HepG2 (cell line): Measurements from ENCODE around the gene SMIM45.
A peak's percentile ranks its signal among the peaks of the same experiment; 100 is the strongest.

ENCODE experiments used
- ATAC-seq: fragments of 200-7000 bp; cut with Tn5 transposase; 3 replicates; pipeline ENCODE4 v1.9.1; 2020; ENCODE audit warnings: mild to moderate bottlenecking, moderate library complexity
- BruUV-seq: library from RNA; stranded (reverse); fragments of 400-500 nt; replicated peaks from 2 replicates; lab custom pipeline; 2021; lab: Mats Ljungman, UMichigan
- CTCF ChIA-PET: fragments of 300-600 bp; formaldehyde crosslinking; extraction: SDS; loops from one replicate; lab custom pipeline; 2021; ENCODE audit warnings: low total read pairs, inconsistent platforms, low intra/inter-chr PET ratio; lab: Yijun Ruan, JAX
- POLR2A ChIA-PET: fragments of 350-600 bp; sonication (Branson Sonifier 250); formaldehyde crosslinking; loops from one replicate; lab custom pipeline; 2020; ENCODE audit warnings: antibody characterized with exemption, inconsistent platforms; lab: Yijun Ruan, JAX
- DNase-seq: peaks from one replicate; pipeline ENCODE4 v3.0.0-alpha.2; 2015; ENCODE audit warnings: low spot score
- FAIRE-seq: peaks from 3 replicates; lab custom pipeline; 2011; peaks lifted over from hg19 to GRCh38; lab: Jason Lieb, UNC
- H2AFZ ChIP-seq: one replicate; pipeline ENCODE4 v1.6.1; 2011; ENCODE audit warnings: low read length, inconsistent platforms
- H3K27ac ChIP-seq: fragments of 300-600 bp; 3 replicates; pipeline ENCODE4 v1.8.0; 2011; ENCODE audit warnings: mixed run types, mild to moderate bottlenecking, mixed read lengths, low read length, inconsistent platforms; ENCODE audit not compliant: insufficient read depth; ENCODE audit errors: extremely low read length
- H3K27me3 ChIP-seq, 2 experiments: fragments of 200-600 bp in 1 of 2; 2 replicates in 1 of 2; 3 replicates in 1 of 2; pipeline versions ENCODE4 v1.6.0 to v1.8.0; 2011; ENCODE audit warnings: low read length in 2 of 2, mild to moderate bottlenecking in 2 of 2, moderate library complexity in 2 of 2, inconsistent platforms in 1 of 2; ENCODE audit not compliant: insufficient read depth in 2 of 2, control insufficient read depth in 1 of 2
- H3K36me3 ChIP-seq, 2 experiments: fragments of 200-600 bp in 1 of 2; replicated peaks in 1 of 2; 2 replicates in 1 of 2; 3 replicates in 1 of 2; pipeline versions ENCODE4 v1.5.1 to v1.8.0; 2011; ENCODE audit warnings: low read length in 2 of 2, inconsistent platforms in 1 of 2; ENCODE audit not compliant: insufficient read depth in 2 of 2, control insufficient read depth in 1 of 2
- H3K4me1 ChIP-seq: 2 replicates; pipeline ENCODE4 v1.5.1; 2012; ENCODE audit warnings: low read length, inconsistent platforms; ENCODE audit not compliant: insufficient read depth
- H3K4me2 ChIP-seq: 2 replicates; pipeline ENCODE4 v1.6.0; 2011; ENCODE audit warnings: low read depth, low read length, inconsistent platforms
- H3K4me3 ChIP-seq, 3 experiments: fragments of 200-600 bp in 1 of 3; sonication (generic), shearing (Covaris generic) in 1 of 3; replicated peaks in 1 of 3; 2 replicates each; pipeline ENCODE4 v1.5.1; 2011 to 2016; ENCODE audit warnings: low read length in 3 of 3, inconsistent platforms in 2 of 3, low read depth in 2 of 3, mild to moderate bottlenecking in 2 of 3, control low read depth in 1 of 3, mixed read lengths in 1 of 3; ENCODE audit not compliant: insufficient read depth in 1 of 3
- H3K79me2 ChIP-seq: one replicate; pipeline ENCODE4 v1.6.1; 2011; ENCODE audit warnings: low read length, inconsistent platforms; ENCODE audit not compliant: insufficient read depth
- H3K9ac ChIP-seq: 2 replicates; pipeline ENCODE4 v1.6.0; 2011; ENCODE audit warnings: mild to moderate bottlenecking, low read depth, low read length, inconsistent platforms; ENCODE audit not compliant: insufficient read depth
- H3K9me3 ChIP-seq: 2 replicates; pipeline ENCODE4 v1.5.1; 2012; ENCODE audit warnings: mild to moderate bottlenecking, low read length
- H4K20me1 ChIP-seq: 2 replicates; pipeline ENCODE4 v1.6.0; 2011; ENCODE audit warnings: inconsistent platforms, mild to moderate bottlenecking, low read length, moderate library complexity; ENCODE audit not compliant: insufficient read depth
- ARID2 ChIP-seq: sonication (generic); formaldehyde crosslinking; IDR thresholded peaks from 2 replicates; pipeline ENCODE4 v1.8.1; 2022; ENCODE audit warnings: mild to moderate bottlenecking, missing genetic modification reagents, borderline replicate concordance
- FIP1L1 ChIP-seq: fragments of 200-400 bp; formaldehyde crosslinking; IDR thresholded peaks from 2 replicates; pipeline ENCODE4 v1.6.1; 2018; ENCODE audit warnings: low read depth, mild to moderate bottlenecking, low read length, moderate library complexity, borderline replicate concordance; ENCODE audit not compliant: insufficient read depth
- GPN1 ChIP-seq: sonication (generic); formaldehyde crosslinking; IDR thresholded peaks from 2 replicates; pipeline ENCODE4 v1.5.1; 2020; ENCODE audit warnings: missing genetic modification reagents, borderline replicate concordance
- NRL ChIP-seq: sonication (generic); formaldehyde crosslinking; IDR thresholded peaks from 2 replicates; pipeline ENCODE4 v1.5.0; 2020; ENCODE audit warnings: missing genetic modification reagents, mild to moderate bottlenecking, moderate library complexity, borderline replicate concordance
- PAF1 ChIP-seq: IDR thresholded peaks from 2 replicates; pipeline ENCODE4 v1.6.1; 2016; ENCODE audit warnings: missing genetic modification reagents, missing compliant biosample characterization
- RARA ChIP-seq: IDR thresholded peaks from 2 replicates; pipeline ENCODE4 v1.6.1; 2016; ENCODE audit warnings: missing genetic modification reagents, missing compliant biosample characterization
- SALL1 ChIP-seq: sonication (generic); formaldehyde crosslinking; IDR thresholded peaks from 2 replicates; pipeline ENCODE4 v1.8.0; 2022; ENCODE audit warnings: mild to moderate bottlenecking, missing genetic modification reagents
- SMARCC2 ChIP-seq: fragments of 450-650 bp; IDR thresholded peaks from 2 replicates; pipeline ENCODE4 v1.6.1; 2017; ENCODE audit warnings: antibody characterized with exemption, mild to moderate bottlenecking
- ZBTB7B ChIP-seq: sonication (generic); formaldehyde crosslinking; IDR thresholded peaks from 2 replicates; pipeline ENCODE4 v1.4.0; 2020; ENCODE audit warnings: missing genetic modification reagents
- ZNF251 ChIP-seq: sonication (generic); formaldehyde crosslinking; IDR thresholded peaks from 2 replicates; pipeline ENCODE4 v1.9.0; 2021; ENCODE audit warnings: mild to moderate bottlenecking, missing genetic modification reagents
- WGBS: methylation state at CpG from one replicate; pipeline ENCODE4 v1.1.6; 2017; ENCODE audit warnings: low lambda C conversion rate; 5-methylcytosine and 5-hydroxymethylcytosine counted together
- in situ Hi-C: cut with HindIII; loops from 2 replicates; pipeline ENCODE4 v1.10.0; 2017; ENCODE audit warnings: low pct_unique_long_range_greater_than_20kb; ENCODE audit not compliant: extremely low pct_ligation_motif_present
- intact Hi-C: fragments of 100-400 bp; cut with micrococcal nuclease; formaldehyde crosslinking; loops from one replicate; pipeline ENCODE4 v1.10.0; 2022; ENCODE audit not compliant: unreplicated experiment
- TF ChIP-seq, protein P1 (sequence below), 2 experiments: sonication (generic) in 1 of 2; formaldehyde crosslinking in 1 of 2; IDR thresholded peaks; 2 replicates each; pipeline versions ENCODE4 v1.4.0 to v1.6.1; 2018 to 2020; ENCODE audit warnings: missing genetic modification reagents in 2 of 2, borderline replicate concordance in 1 of 2, low read depth in 1 of 2, mild to moderate bottlenecking in 1 of 2, missing biosample characterization in 1 of 2
- TF ChIP-seq, protein P2 (sequence below): sonication (generic); formaldehyde crosslinking; IDR thresholded peaks from 2 replicates; pipeline ENCODE4 v1.4.0; 2020; ENCODE audit warnings: mild to moderate bottlenecking, missing genetic modification reagents
- TF ChIP-seq, protein P3 (sequence below): sonication (generic); formaldehyde crosslinking; conservative IDR thresholded peaks from 2 replicates; pipeline ENCODE4 v1.4.0; 2020; ENCODE audit warnings: mild to moderate bottlenecking, missing genetic modification reagents, moderate library complexity

Gene SMIM45

DNA sequence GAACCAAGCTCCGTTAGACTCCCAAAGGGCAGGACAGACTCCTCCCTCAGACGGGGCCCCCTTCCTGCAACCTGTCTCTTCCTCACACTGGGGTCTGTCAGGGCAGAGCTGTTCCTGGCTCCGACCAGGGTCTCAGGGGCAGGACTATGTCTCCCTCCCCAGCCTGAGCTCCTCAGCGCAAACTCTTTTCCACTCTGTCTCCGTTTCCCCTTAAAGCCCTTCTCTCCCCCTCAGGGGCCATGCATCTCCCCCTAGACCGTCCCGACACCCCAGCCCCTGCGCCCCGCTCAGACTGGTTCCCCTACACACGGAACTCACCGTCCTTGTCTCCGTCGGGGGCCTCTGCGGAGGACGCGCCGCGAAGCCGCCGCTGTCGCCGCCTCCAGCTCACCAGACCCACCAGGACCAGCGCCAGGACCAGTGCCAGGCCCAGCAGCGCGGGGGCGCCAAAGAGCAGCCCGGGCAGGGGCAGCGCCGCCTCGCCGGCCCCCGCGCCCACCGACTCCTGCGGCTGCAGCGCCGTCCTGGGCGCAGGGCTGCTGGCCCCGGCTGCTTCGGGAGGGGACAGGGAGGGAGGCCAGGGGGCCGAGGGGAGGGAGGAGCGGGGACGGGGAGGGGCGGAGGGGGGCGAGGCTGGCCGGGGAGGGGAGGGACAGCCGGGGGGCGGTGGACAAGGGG is 26.0 kb upstream of the SMIM45 start (continued):
- TF ChIP-seq, protein P1, sequence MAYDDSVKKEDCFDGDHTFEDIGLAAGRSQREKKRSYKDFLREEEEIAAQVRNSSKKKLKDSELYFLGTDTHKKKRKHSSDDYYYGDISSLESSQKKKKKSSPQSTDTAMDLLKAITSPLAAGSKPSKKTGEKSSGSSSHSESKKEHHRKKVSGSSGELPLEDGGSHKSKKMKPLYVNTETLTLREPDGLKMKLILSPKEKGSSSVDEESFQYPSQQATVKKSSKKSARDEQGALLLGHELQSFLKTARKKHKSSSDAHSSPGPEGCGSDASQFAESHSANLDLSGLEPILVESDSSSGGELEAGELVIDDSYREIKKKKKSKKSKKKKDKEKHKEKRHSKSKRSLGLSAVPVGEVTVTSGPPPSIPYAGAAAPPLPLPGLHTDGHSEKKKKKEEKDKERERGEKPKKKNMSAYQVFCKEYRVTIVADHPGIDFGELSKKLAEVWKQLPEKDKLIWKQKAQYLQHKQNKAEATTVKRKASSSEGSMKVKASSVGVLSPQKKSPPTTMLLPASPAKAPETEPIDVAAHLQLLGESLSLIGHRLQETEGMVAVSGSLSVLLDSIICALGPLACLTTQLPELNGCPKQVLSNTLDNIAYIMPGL (CRISPR knock-in tag; IDR thresholded peaks at IDR 0.05; ENCODE audit: borderline replicate concordance in 1 of 2, low read depth in 1 of 2): peak in 1 of 2 experiments; percentile 45; a peak in 2 of 4 replicates
- no peak for TF ChIP-seq PAF1 (CRISPR knock-in tag)
- TF ChIP-seq, protein P2, sequence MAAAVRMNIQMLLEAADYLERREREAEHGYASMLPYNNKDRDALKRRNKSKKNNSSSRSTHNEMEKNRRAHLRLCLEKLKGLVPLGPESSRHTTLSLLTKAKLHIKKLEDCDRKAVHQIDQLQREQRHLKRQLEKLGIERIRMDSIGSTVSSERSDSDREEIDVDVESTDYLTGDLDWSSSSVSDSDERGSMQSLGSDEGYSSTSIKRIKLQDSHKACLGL (CRISPR knock-in tag): 0 out of 2 replicates have a peak, but pooled peaks have one; percentile 39
- TF ChIP-seq ARID2 (CRISPR knock-in tag): no peak
- no peak for TF ChIP-seq GPN1
- no peak for TF ChIP-seq RARA (CRISPR knock-in tag)
- no peak for TF ChIP-seq ZNF251 (CRISPR knock-in tag)
- no peak for TF ChIP-seq FIP1L1
- TF ChIP-seq ZBTB7B: 0 out of 2 replicates have a peak, but pooled peaks have one; percentile 38

DNA sequence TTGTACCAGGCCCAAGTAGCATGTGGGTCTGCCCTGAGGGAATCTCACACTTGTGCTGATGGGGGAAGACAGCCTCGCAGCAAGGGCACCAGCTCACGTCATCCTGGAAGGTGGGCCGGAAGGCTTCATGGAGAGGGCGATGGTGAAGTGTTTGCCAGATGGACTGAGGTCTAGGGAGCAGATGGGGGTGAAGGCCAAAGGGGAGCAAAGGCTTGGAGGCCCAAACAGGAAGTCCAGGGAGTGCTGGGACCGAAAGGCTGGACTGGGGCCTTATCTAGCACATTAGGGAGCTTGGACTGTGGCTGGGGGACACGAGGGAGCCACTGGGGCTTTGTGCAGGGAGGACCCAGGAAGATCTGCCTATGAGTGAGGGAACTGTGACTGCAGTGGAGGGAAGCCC is 24.1 kb upstream of the SMIM45 start:
- in situ Hi-C loops (no loop called here), intact Hi-C loops (no loop called here)
- Histone ChIP-seq H3K4me1 (peaks cover 35% of the 10 kb centered on the region), H2AFZ (no peak overlapping the region), H3K4me2 (peak overlapping the region; percentile 54; the same call in 1 of the 2 replicates), H3K27me3 (peaks cover 9 to 11% of the 10 kb centered on the region in 2 experiments; a peak in 4 of 5 replicates), H3K27ac (no peak overlapping the region), H3K9ac (peak overlapping the region; percentile 6; the same call in 1 of the 2 replicates), H3K79me2 (no peaks in the 10 kb centered on the region), H3K36me3 (no peaks in the 10 kb centered on the region), H3K9me3 (no peaks in the 10 kb centered on the region), H4K20me1 (no peaks in the 10 kb centered on the region), H3K4me3 (peak overlapping the region in 1 of 3 experiments; percentile 3; a peak in 1 of 6 replicates)
- FAIRE-seq (no peak), ATAC-seq (peak; percentile 25), DNase-seq (no peak)
- ChIA-PET CTCF (no interaction called here), POLR2A (no interaction called here)
- WGBS: 9% methylated on average over 6 of the region's 6 CpGs
- BruUV-seq: no TSS peak
- TF ChIP-seq SMARCC2: no peak
- TF ChIP-seq NRL (CRISPR knock-in tag): 0 out of 2 replicates have a peak, but pooled peaks have one; percentile 37
- TF ChIP-seq SALL1 (CRISPR knock-in tag): peak; percentile 41; the same call in 1 of the 2 replicates
- TF ChIP-seq, protein P3, sequence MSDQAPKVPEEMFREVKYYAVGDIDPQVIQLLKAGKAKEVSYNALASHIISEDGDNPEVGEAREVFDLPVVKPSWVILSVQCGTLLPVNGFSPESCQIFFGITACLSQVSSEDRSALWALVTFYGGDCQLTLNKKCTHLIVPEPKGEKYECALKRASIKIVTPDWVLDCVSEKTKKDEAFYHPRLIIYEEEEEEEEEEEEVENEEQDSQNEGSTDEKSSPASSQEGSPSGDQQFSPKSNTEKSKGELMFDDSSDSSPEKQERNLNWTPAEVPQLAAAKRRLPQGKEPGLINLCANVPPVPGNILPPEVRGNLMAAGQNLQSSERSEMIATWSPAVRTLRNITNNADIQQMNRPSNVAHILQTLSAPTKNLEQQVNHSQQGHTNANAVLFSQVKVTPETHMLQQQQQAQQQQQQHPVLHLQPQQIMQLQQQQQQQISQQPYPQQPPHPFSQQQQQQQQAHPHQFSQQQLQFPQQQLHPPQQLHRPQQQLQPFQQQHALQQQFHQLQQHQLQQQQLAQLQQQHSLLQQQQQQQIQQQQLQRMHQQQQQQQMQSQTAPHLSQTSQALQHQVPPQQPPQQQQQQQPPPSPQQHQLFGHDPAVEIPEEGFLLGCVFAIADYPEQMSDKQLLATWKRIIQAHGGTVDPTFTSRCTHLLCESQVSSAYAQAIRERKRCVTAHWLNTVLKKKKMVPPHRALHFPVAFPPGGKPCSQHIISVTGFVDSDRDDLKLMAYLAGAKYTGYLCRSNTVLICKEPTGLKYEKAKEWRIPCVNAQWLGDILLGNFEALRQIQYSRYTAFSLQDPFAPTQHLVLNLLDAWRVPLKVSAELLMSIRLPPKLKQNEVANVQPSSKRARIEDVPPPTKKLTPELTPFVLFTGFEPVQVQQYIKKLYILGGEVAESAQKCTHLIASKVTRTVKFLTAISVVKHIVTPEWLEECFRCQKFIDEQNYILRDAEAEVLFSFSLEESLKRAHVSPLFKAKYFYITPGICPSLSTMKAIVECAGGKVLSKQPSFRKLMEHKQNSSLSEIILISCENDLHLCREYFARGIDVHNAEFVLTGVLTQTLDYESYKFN (CRISPR knock-in tag): peak; percentile 50; the same call in 1 of the 2 replicates
